Measurements from ENCODE around the gene SIGLEC7.

SIGLEC7 gene

GRCh38 chr19:51142119-51142518, at the start of gene SIGLEC7:
Gene SIGLEC7, plus strand, starts transcription at chr19:51142301. Its CDS starts 69 bp downstream, at chr19:51142370.
- no peak for ATAC-seq

GRCh38 chr19:51093101-51093500, 49.0 kb upstream of the SIGLEC7 start:
- no peak for ATAC-seq

DNA sequence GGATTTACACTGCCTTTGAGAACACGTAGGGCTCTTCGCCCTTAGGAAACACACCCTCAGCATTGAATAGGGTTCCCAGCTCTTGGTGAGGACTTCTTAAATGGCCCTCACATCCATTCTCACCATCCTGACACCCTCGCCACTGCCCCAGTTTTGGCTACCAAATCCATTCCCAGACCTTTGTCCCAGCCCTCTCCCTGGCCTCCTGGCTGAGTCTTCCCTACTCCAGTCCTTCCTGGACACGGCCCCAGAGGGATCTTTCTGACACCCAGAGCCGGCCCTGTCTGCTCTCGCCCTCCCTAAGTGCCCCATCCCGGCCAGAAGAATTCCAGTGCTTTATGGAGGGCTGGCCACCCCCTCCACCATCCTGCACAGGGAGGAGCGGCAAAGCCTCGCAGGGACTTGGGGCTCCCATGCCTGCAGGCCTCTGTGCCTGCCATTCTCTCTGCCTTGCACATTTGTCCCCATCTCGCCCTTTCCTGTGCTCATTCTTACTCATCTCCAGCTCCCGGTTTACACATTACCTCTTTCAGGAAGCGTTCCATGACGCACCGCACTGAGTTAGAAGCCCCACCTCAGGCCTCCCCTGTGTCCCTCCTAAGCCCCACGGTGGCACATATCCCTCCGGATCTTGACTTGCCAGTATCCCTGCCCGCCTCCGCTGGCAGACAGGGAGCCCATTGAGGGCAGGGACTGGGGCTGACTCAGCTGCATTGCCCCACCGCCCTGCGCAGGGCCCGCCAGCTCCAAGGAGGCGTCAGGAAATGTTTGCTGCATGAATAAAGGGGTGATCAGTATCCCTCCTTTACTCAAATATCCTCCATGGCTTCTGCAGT, 48.4 kb upstream of the SIGLEC7 start:
- no peak for ATAC-seq

GRCh38 chr19:51094696-51095279, 47.3 kb upstream of the SIGLEC7 start:
- no peak for ATAC-seq

DNA sequence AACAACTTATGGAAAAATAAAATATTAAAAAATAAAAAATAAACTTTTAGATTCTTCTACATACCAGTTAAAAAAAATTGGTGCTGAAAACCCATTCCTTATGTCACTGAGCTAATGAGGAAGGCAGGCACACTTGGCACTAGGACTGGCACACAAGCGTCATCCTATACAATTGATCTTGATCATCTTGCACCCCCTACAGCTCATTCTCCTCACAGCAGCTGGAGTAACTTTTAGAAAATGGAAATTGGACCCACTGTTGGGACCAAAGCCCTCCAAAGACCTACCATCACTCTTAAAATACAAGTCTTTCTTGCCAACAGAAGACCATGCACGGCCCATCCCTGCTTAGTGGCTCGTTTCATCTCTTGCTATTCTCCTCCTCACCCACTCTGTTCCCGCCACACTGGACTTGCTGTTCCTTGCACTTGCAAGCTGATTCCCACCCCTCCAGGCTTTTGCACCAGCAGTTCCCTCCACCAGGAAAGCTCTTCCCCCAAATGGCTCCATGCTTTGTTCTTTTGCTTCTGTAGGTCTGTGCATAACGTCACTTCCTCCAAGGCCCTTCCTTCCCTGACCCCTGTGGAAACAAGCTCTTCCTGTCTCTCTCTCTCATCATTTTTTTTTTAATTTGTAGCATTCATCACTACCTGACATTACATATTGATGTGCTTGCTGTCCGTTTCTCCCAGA, 45.5 kb upstream of the SIGLEC7 start:
- no peak for ATAC-seq

GRCh38 chr19:51097166-51097738, 44.8 kb upstream of the SIGLEC7 start:
- peak in 1 of 2 donors; percentile 61 for ATAC-seq

DNA sequence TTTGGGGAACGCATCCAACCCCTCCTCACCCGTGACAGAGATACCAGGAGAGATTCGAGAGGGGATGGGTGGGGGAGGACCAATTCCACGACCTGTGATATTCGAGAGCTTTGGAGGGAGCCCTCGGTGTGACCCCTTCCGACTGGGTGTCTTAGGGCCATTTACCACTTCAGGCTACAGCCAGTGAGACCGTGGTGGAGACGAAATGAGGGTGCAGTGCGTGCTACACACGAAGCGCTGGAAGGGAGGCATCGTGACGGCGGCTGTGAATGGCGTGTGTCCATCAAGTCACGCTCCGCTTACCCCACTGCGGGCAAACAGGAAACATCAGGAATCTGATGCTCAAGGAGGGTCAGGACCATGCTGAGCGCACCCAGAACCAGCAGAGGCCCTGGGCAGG, 44.3 kb upstream of the SIGLEC7 start:
- no peak for ATAC-seq

DNA sequence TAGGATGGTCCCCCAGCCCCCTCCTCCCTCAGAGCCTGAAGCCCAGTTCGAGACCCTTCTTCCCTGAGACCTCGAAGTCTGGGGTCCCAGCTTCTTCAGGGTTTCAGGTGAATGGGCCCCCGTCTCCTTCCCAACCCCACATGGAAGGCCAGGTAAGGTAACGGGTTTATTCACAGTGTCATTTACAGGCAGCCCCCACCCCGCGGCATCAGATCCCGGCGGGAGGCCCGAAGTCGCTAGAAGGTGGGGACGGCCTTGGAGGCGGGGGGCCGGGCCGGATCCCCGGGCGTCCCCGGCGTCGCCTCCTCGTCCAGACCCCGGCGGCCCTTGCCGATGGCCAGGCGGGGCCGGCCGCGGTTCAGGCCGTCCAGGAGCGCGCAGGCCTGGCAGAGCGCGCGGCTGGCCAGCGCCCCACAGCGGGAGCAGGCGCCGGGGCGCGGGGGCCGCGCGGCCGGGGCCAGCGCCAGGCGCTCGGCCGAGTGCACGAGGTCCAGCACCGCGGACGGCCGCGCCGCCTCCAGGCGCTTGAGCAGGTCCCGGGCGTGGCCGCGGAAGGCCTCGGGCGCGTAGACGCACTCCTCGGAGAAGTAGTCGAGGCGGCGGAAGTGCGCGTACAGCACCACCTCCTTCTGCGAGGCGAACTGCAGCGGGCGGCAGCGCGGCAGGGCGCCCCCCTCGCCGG, 43.6 kb upstream of the SIGLEC7 start:
- peak; percentile 55 to 63 for ATAC-seq

- no peak for ATAC-seq
Observed at GRCh38 chr19:51099047-51099382, 43.1 kb upstream of the SIGLEC7 start.

DNA sequence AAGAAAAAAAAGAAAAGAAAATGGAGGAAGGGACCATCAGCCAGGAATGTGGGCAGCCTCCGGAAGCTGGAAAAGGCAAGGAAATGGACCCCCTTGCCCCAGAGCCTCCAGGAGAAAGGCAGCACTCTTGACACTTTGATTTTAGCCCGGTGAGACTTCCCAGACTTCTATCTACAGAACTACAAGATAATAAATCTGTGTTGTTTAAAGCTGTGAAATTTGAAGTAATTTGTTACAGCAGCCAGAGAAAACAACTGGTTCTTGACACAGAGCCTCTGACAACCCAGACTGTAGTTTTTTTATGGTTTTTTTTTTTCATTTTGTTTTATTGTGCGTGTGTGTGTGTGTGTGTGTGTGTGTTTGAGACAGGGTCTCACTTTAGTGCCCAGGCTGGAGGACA, 41.5 kb upstream of the SIGLEC7 start:
- ATAC-seq = no peak

- ATAC-seq = no peak
Observed at GRCh38 chr19:51101171-51101865, 40.8 kb upstream of the SIGLEC7 start.

DNA sequence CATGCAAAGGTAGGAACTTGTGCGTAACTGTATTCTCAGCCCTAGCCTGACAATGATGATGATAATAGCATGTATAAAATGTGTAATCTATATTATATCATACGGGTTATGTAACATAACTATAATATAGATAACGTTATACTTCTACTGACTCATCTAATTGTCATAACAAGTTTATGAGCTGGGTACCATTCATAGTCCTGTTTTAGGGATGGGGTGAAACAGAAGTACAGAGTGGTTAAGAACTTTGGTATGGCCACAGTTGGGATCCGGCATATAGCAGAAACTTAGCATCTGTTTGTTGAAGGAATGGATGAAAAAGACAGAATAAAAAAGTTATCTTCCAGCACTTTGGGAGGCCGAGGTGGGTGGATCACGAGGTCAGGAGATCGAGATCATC, 39.1 kb upstream of the SIGLEC7 start:
- no peak for ATAC-seq

DNA sequence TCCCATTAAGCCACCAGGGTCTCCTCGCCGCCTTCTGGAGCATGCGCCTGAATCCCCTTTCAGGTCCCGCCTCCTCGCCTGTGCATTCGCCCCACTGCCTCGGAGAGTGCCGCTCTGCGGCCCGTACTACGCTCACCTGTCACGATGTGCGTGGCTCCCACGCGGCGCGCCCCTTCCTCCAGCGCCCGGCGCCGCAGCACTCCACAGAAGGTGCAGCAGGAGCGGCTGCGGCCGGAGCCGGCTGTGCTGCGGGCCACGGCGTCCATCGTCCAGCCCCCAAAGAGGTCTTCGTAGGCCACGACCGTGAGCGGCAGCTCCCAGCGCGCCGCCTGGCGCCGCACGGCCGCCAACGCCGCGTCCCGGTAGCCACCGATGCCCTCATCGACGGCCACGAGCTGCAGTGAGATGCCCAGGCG, 38.2 kb upstream of the SIGLEC7 start:
- ATAC-seq = no peak

DNA sequence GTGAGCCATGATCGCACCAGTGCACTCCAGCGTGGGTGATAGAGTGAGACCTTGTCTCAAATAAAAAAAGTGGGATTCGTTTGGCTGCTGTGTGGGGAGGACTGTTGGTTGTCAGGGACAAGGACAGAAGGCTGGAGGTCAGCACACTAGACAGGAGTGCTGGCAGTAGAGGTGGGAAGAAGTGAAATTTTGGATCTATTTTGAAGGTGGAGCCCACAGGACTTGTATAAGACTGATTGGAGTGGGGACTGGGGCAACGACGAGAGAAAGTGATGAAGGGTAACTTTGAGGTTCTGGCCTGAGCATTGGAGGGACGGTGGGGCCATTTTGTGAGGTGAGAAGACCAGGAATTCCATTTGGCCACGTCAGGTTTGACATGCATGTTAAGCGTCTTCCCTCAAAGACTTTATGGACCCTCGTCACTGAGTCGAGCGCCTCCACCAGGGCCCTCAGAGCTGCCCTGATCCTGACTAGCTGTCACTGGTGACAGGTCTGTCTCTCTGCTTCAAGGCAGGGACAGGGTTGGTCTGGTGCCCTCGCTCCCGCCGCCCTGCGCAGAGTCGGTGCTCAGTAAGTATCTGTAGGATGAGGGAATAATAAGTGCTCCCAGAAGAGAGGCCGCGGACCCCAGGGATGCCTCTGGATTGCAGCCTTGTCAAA, 34.6 kb upstream of the SIGLEC7 start:
- ATAC-seq = no peak

GRCh38 chr19:51108066-51108804, 33.9 kb upstream of the SIGLEC7 start, which contains the start of gene CTU1:
Gene CTU1, minus strand, starts transcription at chr19:51108409. Its CDS starts 3,840 bp downstream, at chr19:51104569.
- peak; percentile 98 for ATAC-seq

DNA sequence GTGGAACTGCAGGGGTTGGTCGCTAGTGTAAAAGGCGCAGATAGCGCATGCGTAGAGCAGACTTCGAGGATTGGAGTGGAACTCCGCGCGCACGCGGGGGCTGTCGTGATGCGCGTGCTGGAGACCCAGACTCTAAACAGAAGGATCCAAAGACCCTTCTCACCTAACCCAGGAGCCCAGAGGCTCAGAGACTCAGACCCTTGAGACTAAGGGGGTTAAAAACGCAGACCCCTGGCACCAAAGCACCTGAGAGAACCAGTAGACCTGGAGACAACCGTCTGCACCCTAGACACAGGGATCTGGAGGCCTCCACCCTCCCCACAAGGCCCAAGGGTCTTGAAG, 33.3 kb upstream of the SIGLEC7 start:
- peak; percentile 18 to 25 for ATAC-seq

GRCh38 chr19:51110666-51110971, 31.5 kb upstream of the SIGLEC7 start:
- ATAC-seq = no peak

GRCh38 chr19:51111606-51112005, 30.5 kb upstream of the SIGLEC7 start:
- ATAC-seq = no peak

DNA sequence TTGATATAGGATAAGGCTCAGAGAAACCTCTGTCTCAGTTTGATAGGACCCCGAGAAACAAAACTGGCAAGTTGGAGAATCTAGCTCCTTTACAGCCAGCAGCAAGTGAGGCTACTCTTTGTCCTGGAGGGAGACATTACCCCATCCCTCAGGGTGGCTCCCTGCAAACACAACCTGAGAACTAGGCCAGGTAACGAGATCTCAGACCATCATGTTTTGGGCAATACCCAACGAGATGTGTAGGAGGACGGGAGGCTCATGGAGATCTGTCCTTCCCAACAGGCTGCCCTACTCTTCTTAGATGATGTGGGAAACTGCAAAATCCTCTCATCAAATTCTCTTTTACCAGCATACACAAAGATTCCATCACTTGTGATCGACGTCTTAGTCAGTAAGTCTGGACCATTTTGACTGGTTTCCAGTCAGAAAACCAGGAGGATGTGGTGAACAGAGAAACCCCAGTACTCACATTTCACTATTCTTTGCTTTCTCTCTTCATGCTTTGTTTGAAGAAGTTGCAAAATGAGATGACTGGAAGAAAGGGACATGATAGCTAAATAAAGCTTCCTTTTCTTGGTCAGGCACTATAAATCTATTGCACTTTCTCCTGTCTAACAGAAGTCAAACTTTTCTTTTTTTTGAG, 27.9 kb upstream of the SIGLEC7 start:
- ATAC-seq = peak; percentile 63 to 78

DNA sequence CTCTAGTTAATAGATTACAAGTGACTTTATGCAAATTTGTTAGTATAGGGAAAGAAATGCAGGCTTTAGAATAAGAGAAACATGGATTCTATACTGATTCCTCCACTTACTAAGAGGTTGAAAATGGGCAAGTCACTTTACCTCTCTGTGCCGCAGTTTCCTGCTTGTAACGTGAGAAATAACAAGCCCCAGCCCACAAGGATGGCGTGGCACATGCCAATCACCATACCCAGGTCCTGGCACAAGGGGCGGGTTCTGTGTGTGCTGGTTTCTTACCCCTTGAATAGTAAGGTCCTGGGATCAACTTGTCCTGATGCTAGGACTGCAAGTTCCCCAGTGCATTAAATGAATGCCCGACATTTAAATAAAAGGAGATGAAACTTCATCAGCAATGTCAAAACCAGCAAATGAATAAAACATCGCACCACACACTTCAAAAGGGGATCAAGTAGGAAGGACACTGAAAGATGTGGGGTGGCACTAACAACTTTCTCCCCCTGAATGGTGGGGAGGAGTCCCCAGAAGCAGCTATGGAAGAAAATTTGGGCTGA, 25.3 kb upstream of the SIGLEC7 start:
- no peak for ATAC-seq
